Stimulated activated CD4-positive, alpha-beta T cell treated with anti-CD3 and anti-CD28 coated beads, Interleukin-2, amount 100 ng/mL, for 4 hours (primary cell): ENCODE results near the gene DHRS9.

Experiments used
- DNase-seq: peaks from one replicate; pipeline ENCODE4 v3.0.0-alpha.2; 2020; ENCODE audit warnings: low read depth

Gene DHRS9

GRCh38 chr2:169065864-169066517, 3.4 kb upstream of the DHRS9 start:
- DNase-seq = no peak

- no peak for DNase-seq
Measured at GRCh38 chr2:169066897-169067296, 2.5 kb upstream of the DHRS9 start.

GRCh38 chr2:169069833-169070232, 470 bp downstream of the DHRS9 start:
- DNase-seq = no peak

GRCh38 chr2:169071455-169071854, 2.1 kb downstream of the DHRS9 start:
- DNase-seq = no peak

- no peak for DNase-seq
Measured at GRCh38 chr2:169072163-169072925, 3.0 kb downstream of the DHRS9 start.

GRCh38 chr2:169073211-169073962, 4.0 kb downstream of the DHRS9 start:
- DNase-seq = no peak

- DNase-seq = no peak
Measured at GRCh38 chr2:169073963-169074751, 4.8 kb downstream of the DHRS9 start.

GRCh38 chr2:169077674-169078240, 8.4 kb downstream of the DHRS9 start:
- DNase-seq = no peak

GRCh38 chr2:169080250-169081069, 11.1 kb downstream of the DHRS9 start:
- no peak for DNase-seq

- no peak for DNase-seq
Measured at GRCh38 chr2:169081551-169081950, 12.2 kb downstream of the DHRS9 start.

- DNase-seq = no peak
Measured at GRCh38 chr2:169082995-169083394, 13.6 kb downstream of the DHRS9 start.

GRCh38 chr2:169086893-169087467, 17.6 kb downstream of the DHRS9 start:
- no peak for DNase-seq

GRCh38 chr2:169087757-169088379, 18.5 kb downstream of the DHRS9 start:
- no peak for DNase-seq

GRCh38 chr2:169089182-169089581, 19.8 kb downstream of the DHRS9 start:
- DNase-seq = no peak

- DNase-seq = no peak
Measured at GRCh38 chr2:169090133-169090820, 20.9 kb downstream of the DHRS9 start.

GRCh38 chr2:169091256-169091655, 21.9 kb downstream of the DHRS9 start:
- no peak for DNase-seq

GRCh38 chr2:169091761-169092519, 22.6 kb downstream of the DHRS9 start:
- no peak for DNase-seq

- DNase-seq = no peak
Measured at GRCh38 chr2:169093535-169093934, 24.2 kb downstream of the DHRS9 start.

- DNase-seq = no peak
Measured at GRCh38 chr2:169094676-169095075, 25.3 kb downstream of the DHRS9 start.
